Kidney (tissue), 14 donors: ENCODE measurements around the gene KCNH2. TPM values are rescaled to one million over a fixed set of nuclear protein-coding genes. Genes with fewer than 3 reads are reported as not detected.
A peak's percentile ranks its signal among the peaks of the same experiment; 100 is the strongest.

ENCODE experiments used
- DNase-seq, 5 donors: peaks; one replicate each; pipeline ENCODE4 v3.0.0-alpha.2; 2013 to 2020
- FAIRE-seq: peaks from 2 replicates; lab custom pipeline; 2012; peaks lifted over from hg19 to GRCh38; lab: Jason Lieb, UNC
- H3K27ac ChIP-seq, 2 donors: one replicate each; pipeline ENCODE4 v1.7.0; 2013; ENCODE audit warnings: low read depth in 2 of 2, low read length in 2 of 2, inconsistent platforms in 1 of 2
- H3K27me3 ChIP-seq: one replicate; pipeline ENCODE4 v1.7.1; 2013; ENCODE audit warnings: low read length, inconsistent platforms; ENCODE audit not compliant: control insufficient read depth, insufficient read depth
- H3K36me3 ChIP-seq, 3 donors: one replicate each; pipeline versions ENCODE4 v1.7.0 to v1.7.1; 2013; ENCODE audit warnings: low read length in 3 of 3, control low read depth in 1 of 3, inconsistent platforms in 1 of 3; ENCODE audit not compliant: insufficient read depth in 3 of 3, control insufficient read depth in 2 of 3
- H3K4me1 ChIP-seq, 3 donors: one replicate each; pipeline versions ENCODE4 v1.7.0 to v1.7.1; 2013; ENCODE audit warnings: low read length in 3 of 3, inconsistent platforms in 1 of 3, low read depth in 1 of 3; ENCODE audit not compliant: control insufficient read depth in 2 of 3, insufficient read depth in 2 of 3
- H3K4me3 ChIP-seq, 3 donors: one replicate each; pipeline versions ENCODE4 v1.7.0 to v1.8.1; 2013; ENCODE audit warnings: low read length in 3 of 3, control low read depth in 1 of 3, inconsistent platforms in 1 of 3
- H3K9ac ChIP-seq, 3 donors: one replicate each; pipeline versions ENCODE4 v1.7.0 to v1.7.1; 2013; ENCODE audit warnings: low read length in 3 of 3, control low read depth in 1 of 3, inconsistent platforms in 1 of 3
- H3K9me3 ChIP-seq, 3 donors: one replicate each; pipeline versions ENCODE4 v1.7.0 to v1.7.1; 2013; ENCODE audit warnings: low read length in 3 of 3, control low read depth in 1 of 3, inconsistent platforms in 1 of 3; ENCODE audit not compliant: control insufficient read depth in 2 of 3, insufficient read depth in 1 of 3
- CTCF ChIP-seq: IDR thresholded peaks from 3 replicates; pipeline ENCODE4 v1.5.1; 2012; ENCODE audit warnings: mild to moderate bottlenecking, moderate library complexity, borderline replicate concordance; ENCODE audit not compliant: insufficient read depth; ENCODE audit errors: extremely low read depth
- intact Hi-C: fragments of 100-400 bp; cut with DNase I; formaldehyde crosslinking; loops from one replicate; pipeline ENCODE4 v1.11.1; 2022
- polyA plus RNA-seq: library from polyadenylated mRNA; stranded (reverse); fragments of 350-450 nt; fragmentation: Illumina TruSeq; extraction: RNeasy Lipid Tissue Mini Kit (QIAGEN cat#74804); gene quantifications from one replicate; pipeline ENCODE4 v1.2.3, GENCODE V29; 2014; ENCODE audit warnings: low read depth, low replicate concordance; ENCODE audit not compliant: insufficient read depth
- total RNA-seq: library from RNA; stranded (reverse); fragmentation: NEBNext Ultra II Directional; extraction: Animal tissue kit (Norgen Biotek cat#: 25700); gene quantifications from one replicate; pipeline ENCODE4 v1.2.1, GENCODE V29; 2021
- donor health status: control.
- donor health status: control.
- donor health status: control.
- donor health status: control.
- donor health status: control.
- donor health status: DM: yes; HTN: yes; CAD: no.
- donor health status: Normal renal cell carcinoma (clear cell type).

The KCNH2 gene
- total and polyA plus RNA-seq, 2 donors from 2014 or later = 1.3 to 1.5 TPM

- FAIRE-seq = no peak
- Histone ChIP-seq H3K27ac (no peak overlapping the region), H3K4me3 (peak overlapping the region in 1 of 3 donors; percentile 9), H3K9me3 (no peaks in the 10 kb centered on the region), H3K4me1 (no peaks in the 10 kb centered on the region), H3K36me3 (no peaks in the 10 kb centered on the region), H3K9ac (no peak overlapping the region), H3K27me3 (peaks cover 5% of the 10 kb centered on the region)
- intact Hi-C loops = no loop called here
- TF ChIP-seq CTCF = no peak
- DNase-seq = peak in 2 of 5 donors; percentile 43 to 78
Observed at GRCh38 chr7:150977382-150978125, 567 bp downstream of the KCNH2 start.

GRCh38 chr7:150976529-150977381 lies 1.4 kb downstream of the KCNH2 start:
- intact Hi-C loops = no loop called here
- FAIRE-seq = no peak
- DNase-seq = peak in 4 of 5 donors; percentile 73 to 87 (median 78)
- Histone ChIP-seq H3K4me1 (no peaks in the 10 kb centered on the region), H3K27me3 (peaks cover 5% of the 10 kb centered on the region), H3K4me3 (peak overlapping the region in 1 of 3 donors; percentile 9), H3K9me3 (no peaks in the 10 kb centered on the region), H3K9ac (no peak overlapping the region), H3K27ac (no peak overlapping the region), H3K36me3 (no peaks in the 10 kb centered on the region)
- no peak for TF ChIP-seq CTCF

GRCh38 chr7:150975536-150976319 lies 2.4 kb downstream of the KCNH2 start:
- Histone ChIP-seq H3K36me3 (no peaks in the 10 kb centered on the region), H3K4me1 (peaks cover 0 to 3% (median 0%) of the 10 kb centered on the region in 3 donors), H3K9ac (no peak overlapping the region), H3K27ac (no peak overlapping the region), H3K9me3 (no peaks in the 10 kb centered on the region), H3K4me3 (no peak overlapping the region), H3K27me3 (peaks cover 5% of the 10 kb centered on the region)
- no peak for TF ChIP-seq CTCF
- intact Hi-C loops = no loop called here
- DNase-seq (peak in 1 of 5 donors; percentile 62), FAIRE-seq (no peak)
